T-helper 2 cell treated with Interferon-gamma antibody and Interleukin-4, amounts not matched to agents 5 μg/mL and 100 μg/mL, for 36 hours (primary cell): ENCODE results near the gene IMPA2.
"Not testable (repeated sequence)": the region's sequence is repeated elsewhere in the genome, so short reads cannot be mapped to it uniquely, and the experiment has no call there.

Experiments
- DNase-seq: peaks from one replicate; pipeline ENCODE4 v3.0.0; 2021; ENCODE audit warnings: low spot score
- H3K27ac Mint-ChIP-seq: one replicate; pipeline ENCODE4 v1.8.0; 2021; ENCODE audit warnings: mild to moderate bottlenecking, mixed read lengths
- H3K27me3 Mint-ChIP-seq: one replicate; pipeline ENCODE4 v1.8.0; 2021; ENCODE audit warnings: low read depth, mixed read lengths
- H3K36me3 Mint-ChIP-seq: one replicate; pipeline ENCODE4 v1.8.0; 2021; ENCODE audit warnings: low read depth, mixed read lengths
- H3K4me1 Mint-ChIP-seq: one replicate; pipeline ENCODE4 v1.8.0; 2021; ENCODE audit warnings: low read depth, mixed read lengths
- H3K4me3 Mint-ChIP-seq: one replicate; pipeline ENCODE4 v1.8.0; 2022; ENCODE audit warnings: mild to moderate bottlenecking, moderate library complexity, mixed read lengths
- H3K9me3 Mint-ChIP-seq: one replicate; pipeline ENCODE4 v1.8.0; 2021; ENCODE audit warnings: mixed read lengths

IMPA2 gene

DNA sequence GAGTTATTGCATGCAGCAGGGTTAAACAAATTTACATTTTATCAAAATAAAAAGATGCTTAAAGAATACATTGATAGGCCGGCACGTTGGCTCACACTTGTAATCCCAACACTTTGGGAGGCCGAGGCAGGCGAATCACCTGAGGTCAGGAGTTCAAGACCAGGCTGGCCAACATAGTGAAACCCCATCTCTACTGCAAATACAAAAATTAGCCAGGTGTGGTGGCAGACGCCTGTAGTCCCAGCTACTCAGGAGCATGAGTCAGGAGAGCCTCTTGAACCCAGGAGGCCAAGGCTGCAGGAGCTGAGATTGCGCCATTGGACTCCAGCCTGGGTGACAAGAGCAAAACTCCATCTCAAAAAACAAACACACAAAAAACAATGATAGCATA lies 58.2 kb downstream of the IMPA2 start:
- not testable (repeated sequence) for H3K27me3 Mint-ChIP-seq, H3K9me3 Mint-ChIP-seq, H3K4me3 Mint-ChIP-seq, H3K36me3 Mint-ChIP-seq, H3K27ac Mint-ChIP-seq, DNase-seq
- H3K4me1 Mint-ChIP-seq = peaks cover 11% of the 10 kb centered on the region

DNA sequence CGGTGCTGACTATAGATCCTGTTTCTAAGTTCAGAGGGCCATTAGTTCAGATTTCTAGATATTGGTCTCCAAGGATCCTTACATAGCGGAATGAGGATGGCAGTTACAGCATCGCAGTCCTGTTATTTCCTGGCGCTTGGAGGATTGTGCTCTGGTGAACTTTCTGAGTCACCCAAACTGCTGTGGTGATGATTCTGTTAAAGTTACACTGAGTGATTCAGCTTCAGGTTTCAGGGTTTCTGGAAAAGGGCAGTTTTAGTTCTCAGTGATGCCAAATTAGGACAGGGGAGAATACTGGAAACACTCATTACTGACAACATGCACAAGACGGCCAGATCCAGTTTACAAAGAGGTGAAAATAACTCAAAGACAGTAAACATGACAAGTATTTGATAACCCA lies 60.3 kb downstream of the IMPA2 start:
- H3K27ac Mint-ChIP-seq = no peak overlapping the region
- H3K36me3 Mint-ChIP-seq = no peaks in the 10 kb centered on the region
- no peaks in the 10 kb centered on the region for H3K9me3 Mint-ChIP-seq
- H3K27me3 Mint-ChIP-seq = peaks cover 2% of the 10 kb centered on the region
- DNase-seq = peak; percentile 33
- no peak overlapping the region for H3K4me3 Mint-ChIP-seq
- H3K4me1 Mint-ChIP-seq = peaks cover 9% of the 10 kb centered on the region

DNA sequence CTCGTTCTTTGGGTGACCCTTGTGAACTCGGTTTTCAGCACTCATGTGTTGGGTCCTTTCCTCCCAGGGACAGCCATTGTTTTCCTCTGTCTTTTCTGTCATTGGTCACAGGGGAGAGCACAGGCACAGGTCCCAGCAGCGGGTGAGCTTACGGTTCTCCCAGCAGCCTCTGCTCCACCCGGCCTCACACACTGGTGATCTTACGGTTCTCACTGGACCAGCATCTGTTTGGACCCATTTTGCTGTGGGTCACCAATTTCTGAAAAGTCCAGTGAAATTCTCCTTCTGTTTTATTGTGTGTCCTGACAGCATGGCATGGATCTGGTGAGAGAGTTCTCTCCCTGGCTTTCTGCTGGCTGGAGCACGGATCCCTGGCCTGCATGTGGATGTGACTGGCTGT lies 62.5 kb downstream of the IMPA2 start:
- H3K27ac Mint-ChIP-seq = no peak overlapping the region
- H3K27me3 Mint-ChIP-seq = no peaks in the 10 kb centered on the region
- H3K4me3 Mint-ChIP-seq = no peak overlapping the region
- H3K9me3 Mint-ChIP-seq = no peaks in the 10 kb centered on the region
- H3K36me3 Mint-ChIP-seq = no peaks in the 10 kb centered on the region
- H3K4me1 Mint-ChIP-seq = peaks cover 9% of the 10 kb centered on the region
- no peak for DNase-seq

DNA sequence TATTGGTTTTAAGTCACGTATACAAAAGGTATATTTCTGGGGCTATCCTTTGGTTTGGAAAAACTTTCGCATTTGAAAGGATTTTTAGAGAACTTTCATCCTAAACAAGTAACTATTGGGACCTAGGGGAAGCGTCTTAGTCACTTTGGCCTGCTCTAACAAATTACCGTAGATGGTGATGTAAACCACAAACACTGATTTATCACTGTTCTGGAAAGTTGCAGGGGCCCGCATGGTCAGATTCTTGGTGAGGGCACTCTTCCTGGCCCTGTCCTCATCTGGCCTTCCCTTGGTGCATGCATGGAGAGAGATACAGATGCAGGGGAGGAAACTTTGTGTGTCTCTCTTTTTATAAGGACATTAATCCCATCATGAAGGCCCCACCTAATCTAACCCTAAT lies 63.3 kb downstream of the IMPA2 start:
- Mint-ChIP-seq H3K36me3 (no peaks in the 10 kb centered on the region), H3K4me1 (peaks cover 10% of the 10 kb centered on the region), H3K27ac (no peak overlapping the region), H3K27me3 (no peaks in the 10 kb centered on the region), H3K9me3 (no peaks in the 10 kb centered on the region), H3K4me3 (no peak overlapping the region)
- no peak for DNase-seq

DNA sequence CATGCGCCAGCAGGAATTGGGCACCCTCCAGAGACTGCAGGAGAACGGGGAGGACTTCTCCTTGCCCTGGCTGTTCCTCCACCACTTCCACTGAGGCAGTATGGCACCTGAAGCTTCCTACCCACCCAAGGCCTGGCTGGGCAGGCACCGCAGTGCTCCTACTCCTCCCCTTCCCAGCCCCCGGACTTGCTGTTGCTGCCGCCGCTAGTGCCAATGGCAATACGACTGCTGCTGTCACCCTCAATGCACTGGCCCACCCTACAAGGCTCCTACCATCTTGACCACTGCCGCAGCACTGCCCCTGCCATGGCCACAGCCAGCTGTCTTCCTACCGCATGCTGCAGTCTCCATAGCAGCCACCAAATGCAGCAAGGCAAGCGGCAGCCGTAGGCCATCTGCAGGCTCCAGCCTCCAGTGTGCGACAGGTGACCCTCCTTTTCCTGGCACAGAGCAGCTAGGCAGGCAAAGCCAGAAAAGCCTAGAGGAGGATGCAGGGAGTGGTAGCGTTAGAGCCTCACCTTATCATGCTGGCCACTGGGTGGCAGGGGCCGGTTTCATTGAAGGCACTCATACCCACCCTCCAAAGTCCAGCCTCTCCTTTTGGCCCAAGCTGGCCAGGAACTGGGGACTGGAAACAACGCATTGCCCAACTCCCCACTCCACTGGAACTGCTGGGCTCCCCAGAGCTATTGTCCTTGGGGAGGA lies 64.9 kb downstream of the IMPA2 start:
- Mint-ChIP-seq H3K4me1 (peaks cover 7% of the 10 kb centered on the region), H3K9me3 (no peaks in the 10 kb centered on the region), H3K27ac (no peak overlapping the region), H3K4me3 (no peak overlapping the region), H3K36me3 (no peaks in the 10 kb centered on the region), H3K27me3 (peaks cover 2% of the 10 kb centered on the region)
- DNase-seq = no peak

DNA sequence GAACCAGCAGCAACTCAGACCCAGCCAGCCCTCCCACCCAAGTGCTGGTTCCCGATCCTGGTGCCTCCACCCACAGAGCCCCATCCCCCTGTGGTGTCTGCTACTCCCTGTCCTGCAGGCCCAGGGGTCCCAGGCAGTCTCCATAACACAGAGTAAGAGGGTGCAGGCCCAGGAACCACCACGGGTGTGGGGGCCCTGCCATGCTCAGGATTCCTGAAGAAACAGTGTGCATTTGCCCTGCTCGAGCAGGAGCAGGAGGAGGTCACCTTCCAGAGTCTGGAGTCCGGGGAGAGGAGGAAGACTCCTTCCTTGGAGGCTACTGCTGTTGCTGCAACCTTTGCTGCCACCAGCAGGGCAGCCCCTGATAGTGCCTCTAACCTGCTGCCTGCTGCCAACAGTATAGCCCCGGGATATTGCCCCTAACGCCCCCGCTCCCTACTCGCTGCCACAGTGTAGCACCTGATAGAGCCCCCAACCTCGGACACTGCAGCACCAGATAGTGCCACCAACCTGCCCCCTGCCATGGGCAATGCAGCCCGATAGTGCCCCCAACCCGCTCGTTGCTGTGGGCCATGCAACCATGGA lies 65.5 kb downstream of the IMPA2 start:
- no peak overlapping the region for H3K27ac Mint-ChIP-seq
- no peak overlapping the region for H3K4me3 Mint-ChIP-seq
- H3K27me3 Mint-ChIP-seq = peaks cover 3% of the 10 kb centered on the region
- no peaks in the 10 kb centered on the region for H3K36me3 Mint-ChIP-seq
- no peaks in the 10 kb centered on the region for H3K9me3 Mint-ChIP-seq
- peaks cover 2% of the 10 kb centered on the region for H3K4me1 Mint-ChIP-seq
- DNase-seq = no peak

DNA sequence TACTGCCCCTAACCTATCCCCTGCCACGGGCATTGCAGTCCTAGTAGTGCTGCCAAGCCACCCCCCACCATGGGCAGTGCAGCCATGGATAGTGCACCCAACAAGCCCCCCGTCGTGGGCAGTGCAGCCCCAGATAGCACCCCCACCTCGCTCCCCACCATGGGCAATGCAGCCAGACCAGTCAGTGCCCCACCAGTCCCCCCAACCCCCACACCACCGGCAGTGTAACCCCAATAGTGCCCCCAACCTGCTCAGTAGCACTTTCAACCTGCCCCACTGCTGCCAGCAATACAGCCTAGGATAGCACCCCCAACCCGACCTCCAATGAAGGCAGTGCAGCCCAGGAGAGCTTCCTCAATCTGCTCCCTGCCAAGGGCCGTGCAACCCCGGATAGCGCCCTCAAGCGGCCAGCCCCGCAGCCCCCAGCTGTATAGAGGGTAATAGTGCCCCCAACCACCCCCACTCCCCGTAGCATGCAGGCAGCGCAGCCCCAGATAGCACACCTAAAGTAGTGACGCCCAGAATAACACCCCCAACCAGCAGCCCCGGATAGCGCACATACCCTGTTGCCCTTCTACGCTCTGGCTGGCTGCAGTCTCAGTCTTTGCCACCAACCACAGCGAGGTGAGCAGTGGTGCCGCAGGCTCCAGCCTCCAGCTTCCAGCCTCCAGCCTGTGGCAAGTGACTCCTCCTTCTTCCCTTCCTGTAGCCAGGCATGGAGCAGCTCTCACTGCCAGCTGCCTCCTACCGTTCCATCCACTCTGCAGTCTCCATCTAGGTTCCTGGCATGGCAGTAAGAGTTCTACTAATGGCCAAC lies 66.9 kb downstream of the IMPA2 start:
- Mint-ChIP-seq H3K36me3 (no peaks in the 10 kb centered on the region), H3K27ac (no peak overlapping the region), H3K9me3 (no peaks in the 10 kb centered on the region), H3K27me3 (peaks cover 10% of the 10 kb centered on the region), H3K4me1 (peaks cover 2% of the 10 kb centered on the region), H3K4me3 (no peak overlapping the region)
- no peak for DNase-seq

DNA sequence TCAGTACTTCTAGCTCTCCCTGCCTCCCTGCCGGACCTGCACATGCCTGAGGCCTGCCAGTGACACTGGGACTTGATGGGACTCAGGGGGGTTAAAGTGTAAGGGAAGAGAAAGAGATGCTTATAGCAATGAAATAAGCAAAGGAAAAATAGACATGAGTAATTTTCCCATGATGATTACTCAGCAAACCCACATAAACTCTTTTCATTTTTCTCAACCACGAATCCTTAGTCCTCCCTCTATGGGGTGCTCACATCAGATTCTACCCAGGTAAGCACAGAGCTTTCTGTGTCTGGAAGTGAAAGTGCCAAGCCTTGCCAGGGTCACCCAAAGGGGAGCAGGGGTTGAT lies 67.5 kb downstream of the IMPA2 start:
- no peaks in the 10 kb centered on the region for H3K9me3 Mint-ChIP-seq
- H3K4me1 Mint-ChIP-seq = peaks cover 2% of the 10 kb centered on the region
- DNase-seq = no peak
- no peak overlapping the region for H3K4me3 Mint-ChIP-seq
- no peak overlapping the region for H3K27ac Mint-ChIP-seq
- peaks cover 12% of the 10 kb centered on the region for H3K27me3 Mint-ChIP-seq
- H3K36me3 Mint-ChIP-seq = no peaks in the 10 kb centered on the region

DNA sequence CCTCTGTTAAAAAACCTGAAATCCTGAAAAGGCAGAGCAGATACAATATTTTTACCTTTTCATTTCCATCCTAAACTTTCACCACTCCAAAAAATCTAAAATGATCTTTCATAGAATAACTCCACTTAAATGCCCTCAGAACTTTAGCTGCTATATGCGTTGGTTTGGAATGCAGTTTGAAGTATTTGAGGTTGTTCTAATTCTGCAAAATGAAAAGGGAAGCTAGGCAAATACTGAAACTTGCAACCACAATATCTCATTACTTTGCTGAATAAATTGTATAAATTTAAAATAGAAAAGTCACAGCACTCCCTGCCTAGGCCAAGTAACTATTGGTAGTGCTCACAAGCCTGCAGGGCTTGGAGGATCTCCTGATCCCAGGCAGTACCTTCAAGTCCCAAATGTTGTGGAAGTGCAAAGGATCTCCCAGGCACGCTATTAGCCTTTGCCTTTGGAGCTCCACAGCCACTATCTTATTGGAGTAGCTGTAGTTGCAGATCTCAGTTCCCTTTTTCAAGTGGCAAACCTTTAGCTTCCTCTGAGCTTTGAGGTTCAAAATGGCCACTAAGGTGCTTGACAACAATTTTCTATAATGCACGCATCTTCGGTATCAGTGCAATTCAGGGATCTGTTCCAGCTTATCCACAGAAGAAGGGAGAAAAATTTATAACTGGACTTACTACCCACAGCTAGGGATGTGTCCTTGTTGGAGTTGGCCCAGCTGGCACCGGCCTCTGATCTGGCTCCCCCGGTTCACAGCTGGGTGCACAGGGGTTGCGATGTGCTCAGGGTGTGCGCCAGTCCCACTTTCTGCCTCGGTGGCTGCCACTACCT lies 68.9 kb downstream of the IMPA2 start:
- Mint-ChIP-seq H3K27me3 (peaks cover 12% of the 10 kb centered on the region), H3K4me1 (peaks cover 2% of the 10 kb centered on the region), H3K4me3 (no peak overlapping the region), H3K9me3 (no peaks in the 10 kb centered on the region), H3K36me3 (no peaks in the 10 kb centered on the region), H3K27ac (no peak overlapping the region)
- no peak for DNase-seq

DNA sequence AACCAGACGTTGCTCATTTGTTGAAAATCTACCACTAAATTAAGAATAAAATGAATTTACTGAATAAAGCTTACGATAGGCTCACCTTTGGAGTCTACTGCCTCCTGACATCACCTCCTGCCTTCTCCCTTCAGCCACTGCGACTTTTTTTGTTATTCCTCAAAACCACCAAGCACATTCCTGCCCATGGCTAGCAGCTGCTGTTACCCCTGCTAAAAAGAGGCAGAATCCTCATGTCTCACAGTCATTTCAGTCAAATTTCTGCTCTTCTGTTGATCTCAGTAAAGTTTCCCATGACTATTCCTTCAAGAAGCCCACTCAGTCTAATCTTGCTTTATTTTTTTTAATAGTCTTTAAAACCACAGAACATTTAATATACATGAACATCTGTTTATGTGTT lies 71.6 kb downstream of the IMPA2 start:
- Mint-ChIP-seq H3K4me1 (peaks cover 2% of the 10 kb centered on the region), H3K9me3 (no peaks in the 10 kb centered on the region), H3K36me3 (no peaks in the 10 kb centered on the region), H3K4me3 (no peak overlapping the region), H3K27ac (no peak overlapping the region), H3K27me3 (peaks cover 12% of the 10 kb centered on the region)
- no peak for DNase-seq

DNA sequence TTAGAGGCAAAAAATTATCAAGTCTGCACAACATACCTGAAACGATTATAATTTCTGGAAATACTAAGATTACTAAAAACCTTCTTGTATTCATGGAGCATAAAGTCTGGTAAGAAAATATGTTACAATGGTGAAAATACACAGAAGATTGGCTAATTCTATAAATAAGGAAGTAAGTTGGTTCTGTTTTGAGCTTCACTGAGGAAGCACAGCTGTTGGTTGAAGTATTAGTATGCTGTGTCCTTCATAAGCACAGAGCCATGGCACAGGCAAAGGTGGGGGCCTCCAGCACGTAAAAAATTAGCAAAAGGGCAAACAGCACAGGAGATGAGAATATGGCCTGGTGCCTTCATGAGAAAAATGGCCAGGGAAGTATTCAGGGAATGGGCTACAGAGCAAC lies 72.0 kb downstream of the IMPA2 start:
- Mint-ChIP-seq H3K9me3 (no peaks in the 10 kb centered on the region), H3K27ac (no peak overlapping the region), H3K27me3 (peaks cover 12% of the 10 kb centered on the region)

DNA sequence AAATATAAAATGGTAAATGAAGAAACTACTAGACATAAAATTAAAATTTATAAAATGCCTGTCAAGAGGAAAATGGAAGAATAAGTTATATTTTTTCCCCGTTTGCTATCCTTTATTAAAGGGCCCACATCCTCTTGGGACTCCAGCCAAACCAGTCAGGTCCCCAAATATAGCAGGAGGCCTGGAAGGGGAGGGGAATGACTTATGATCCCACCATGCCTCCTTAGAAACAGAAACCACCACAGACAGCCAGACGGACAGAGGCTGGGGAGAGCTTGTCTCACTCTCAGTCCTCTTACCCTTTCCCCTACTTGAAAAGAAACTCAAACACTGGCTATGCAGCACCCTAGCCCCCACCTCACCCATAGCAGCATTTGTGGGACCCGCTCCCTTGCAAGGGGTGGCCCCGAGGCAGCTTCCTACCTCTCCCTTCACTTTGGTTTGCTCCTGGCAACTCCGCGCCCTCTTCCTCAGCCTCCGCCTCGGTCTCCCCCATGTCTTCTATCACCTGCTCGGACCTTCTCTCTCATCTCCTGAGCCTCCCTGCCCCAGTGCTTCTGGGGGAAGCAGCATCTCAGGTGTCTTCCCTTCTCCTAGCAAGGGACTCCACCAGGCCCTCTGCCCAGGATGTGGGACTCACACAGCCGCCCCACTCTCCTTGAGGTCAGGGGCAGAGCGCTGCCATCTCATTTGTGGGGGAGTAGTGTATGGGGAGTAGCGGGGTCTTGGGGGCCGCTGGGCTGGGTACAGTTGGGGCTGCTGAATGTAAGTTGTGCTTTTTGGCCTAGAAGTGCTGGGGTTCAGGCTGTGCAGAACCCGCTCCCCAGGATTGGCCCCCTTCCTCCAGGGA lies 75.0 kb downstream of the IMPA2 start:
- Mint-ChIP-seq H3K27ac (no peak overlapping the region), H3K4me3 (no peak overlapping the region), H3K4me1 (no peaks in the 10 kb centered on the region), H3K27me3 (peaks cover 9% of the 10 kb centered on the region), H3K36me3 (no peaks in the 10 kb centered on the region), H3K9me3 (no peaks in the 10 kb centered on the region)
- DNase-seq = no peak

More for the DNA sequence above, 72.0 kb downstream of the IMPA2 start:
- no peak for DNase-seq
- no peak overlapping the region for H3K4me3 Mint-ChIP-seq
- H3K4me1 Mint-ChIP-seq = peaks cover 2% of the 10 kb centered on the region
- no peaks in the 10 kb centered on the region for H3K36me3 Mint-ChIP-seq

DNA sequence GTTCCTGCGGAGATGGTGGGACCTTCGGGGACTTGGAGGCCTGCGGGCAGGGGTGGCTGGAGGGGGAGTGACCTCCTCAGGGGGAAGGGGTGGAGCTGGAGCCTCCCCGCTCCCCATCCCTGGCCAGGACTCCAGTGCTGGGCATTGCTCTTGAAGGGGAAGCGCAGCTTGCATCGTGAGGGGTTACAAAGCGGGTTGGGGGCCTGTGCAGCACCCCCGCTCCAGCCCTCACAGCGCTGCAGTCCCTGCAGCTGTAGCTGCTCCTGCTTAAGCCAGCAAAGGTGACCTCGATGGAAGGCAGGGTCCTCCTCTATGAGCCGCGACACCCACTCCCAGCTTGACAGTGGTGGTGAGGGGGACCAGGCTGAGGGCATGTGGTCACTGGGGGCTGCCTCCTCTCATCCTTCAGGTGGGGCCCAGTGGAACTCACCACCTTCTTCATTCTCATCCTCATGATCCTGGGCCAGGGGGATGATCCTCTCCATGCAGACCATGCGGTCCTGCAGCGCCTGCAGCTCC lies 75.6 kb downstream of the IMPA2 start:
- DNase-seq = no peak
- no peaks in the 10 kb centered on the region for H3K9me3 Mint-ChIP-seq
- H3K27ac Mint-ChIP-seq = no peak overlapping the region
- peaks cover 9% of the 10 kb centered on the region for H3K27me3 Mint-ChIP-seq
- no peak overlapping the region for H3K4me3 Mint-ChIP-seq
- H3K36me3 Mint-ChIP-seq = no peaks in the 10 kb centered on the region
- no peaks in the 10 kb centered on the region for H3K4me1 Mint-ChIP-seq
